Endothelial cell of umbilical vein (primary cell): ENCODE data around the gene SLAMF8. TPM values are rescaled to one million over a fixed set of nuclear protein-coding genes. Genes with fewer than 3 reads are reported as not detected.

Source experiments
- BruUV-seq: library from RNA; stranded (reverse); fragments of 400-500 nt; replicated peaks from 2 replicates; lab custom pipeline; 2021; lab: Mats Ljungman, UMichigan
- CTCF ChIA-PET: fragments of 300-600, 350-600 bp; sonication (Branson Sonifier 250); formaldehyde crosslinking; loops from one replicate; lab custom pipeline; 2021; ENCODE audit warnings: antibody characterized with exemption, inconsistent platforms; lab: Charles Lee
- POLR2A ChIA-PET: fragments of 300-600, 350-600 bp; sonication (Branson Sonifier 250); formaldehyde crosslinking; loops from one replicate; lab custom pipeline; 2021; ENCODE audit warnings: antibody characterized with exemption, inconsistent platforms; lab: Charles Lee
- DNase-seq: peaks from one replicate; pipeline ENCODE4 v3.0.0-alpha.2; 2011; ENCODE audit warnings: low read depth, low spot score
- FAIRE-seq: peaks from 2 replicates; lab custom pipeline; 2011; peaks lifted over from hg19 to GRCh38; lab: Jason Lieb, UNC
- H2AFZ ChIP-seq: 2 replicates; pipeline ENCODE4 v1.6.0; 2012; ENCODE audit warnings: low read depth, low read length, control low read depth, inconsistent platforms
- H3K27ac ChIP-seq: 2 replicates; pipeline ENCODE4 v1.5.1; 2011; ENCODE audit warnings: low read depth, mild to moderate bottlenecking, control low read depth, low read length, moderate library complexity; ENCODE audit not compliant: insufficient read depth
- H3K27me3 ChIP-seq, 2 experiments: 2 replicates each; pipeline versions ENCODE4 v1.6.0 to v1.6.1; 2011; ENCODE audit warnings: low read length in 2 of 2, mixed read lengths in 1 of 2; ENCODE audit not compliant: control insufficient read depth in 2 of 2, insufficient read depth in 2 of 2
- H3K36me3 ChIP-seq, 2 experiments: 2 replicates in 1 of 2; 3 replicates in 1 of 2; pipeline ENCODE4 v1.5.1; 2011; ENCODE audit warnings: low read length in 2 of 2, mild to moderate bottlenecking in 1 of 2, moderate library complexity in 1 of 2; ENCODE audit not compliant: control insufficient read depth in 2 of 2, insufficient read depth in 2 of 2; ENCODE audit errors: extremely low read depth in 1 of 2
- H3K4me1 ChIP-seq: 3 replicates; pipeline ENCODE4 v1.5.1; 2011; ENCODE audit warnings: mild to moderate bottlenecking, low read length; ENCODE audit not compliant: control insufficient read depth, insufficient read depth; ENCODE audit errors: extremely low read depth
- H3K4me2 ChIP-seq: 2 replicates; pipeline ENCODE4 v1.6.1; 2011; ENCODE audit warnings: low read length, control low read depth, mixed read lengths; ENCODE audit not compliant: insufficient read depth
- H3K4me3 ChIP-seq, 3 experiments: fragments of 200-600 bp in 1 of 3; sonication (generic), shearing (Covaris generic) in 1 of 3; replicated peaks in 1 of 3; 2 replicates each; pipeline ENCODE4 v1.5.1; 2011 to 2016; ENCODE audit warnings: control low read depth in 3 of 3, low read length in 3 of 3, mild to moderate bottlenecking in 2 of 3, inconsistent platforms in 1 of 3, low read depth in 1 of 3, moderate library complexity in 1 of 3; ENCODE audit not compliant: insufficient read depth in 1 of 3
- H3K79me2 ChIP-seq: 2 replicates; pipeline ENCODE4 v1.6.0; 2012; ENCODE audit warnings: low read length, inconsistent platforms; ENCODE audit not compliant: control insufficient read depth, insufficient read depth
- H3K9ac ChIP-seq: replicated peaks from 2 replicates; pipeline ENCODE3; 2011; ENCODE audit warnings: low read length, control low read depth; ENCODE audit not compliant: insufficient read depth; ENCODE audit errors: extremely low read depth
- H3K9me1 ChIP-seq: replicated peaks from 3 replicates; pipeline ENCODE4 v1.6.0; 2011; ENCODE audit warnings: mild to moderate bottlenecking, low read length; ENCODE audit not compliant: control insufficient read depth, insufficient read depth; ENCODE audit errors: extremely low read depth
- H3K9me3 ChIP-seq: replicated peaks from 2 replicates; pipeline ENCODE4 v1.5.1; 2012; ENCODE audit warnings: low read length, inconsistent platforms; ENCODE audit not compliant: control insufficient read depth, insufficient read depth
- H4K20me1 ChIP-seq: replicated peaks from 2 replicates; pipeline ENCODE3; 2011; ENCODE audit warnings: mild to moderate bottlenecking, low read length; ENCODE audit not compliant: control insufficient read depth, insufficient read depth; ENCODE audit errors: extremely low read depth
- CTCF ChIP-seq, 2 donors: IDR thresholded peaks; 1 replicate in 1 of 2; 2 replicates in 1 of 2; pipeline ENCODE4 v1.5.1; 2011; ENCODE audit warnings: low read length in 2 of 2, mild to moderate bottlenecking in 2 of 2, moderate library complexity in 2 of 2, control low read depth in 1 of 2, inconsistent platforms in 1 of 2, low read depth in 1 of 2; ENCODE audit not compliant: insufficient read depth in 1 of 2; ENCODE audit errors: extremely low read depth in 1 of 2
- FOS ChIP-seq: IDR thresholded peaks from 2 replicates; pipeline ENCODE4 v1.6.1; 2011; ENCODE audit warnings: mild to moderate bottlenecking, low read length, moderate library complexity, borderline replicate concordance; ENCODE audit not compliant: insufficient read depth
- GATA2 ChIP-seq: IDR thresholded peaks from 2 replicates; pipeline ENCODE4 v1.7.0; 2011; ENCODE audit warnings: low read depth, mild to moderate bottlenecking, moderate library complexity, mixed read lengths, low read length; ENCODE audit not compliant: insufficient read length, insufficient read depth
- MAX ChIP-seq: IDR thresholded peaks from 2 replicates; pipeline ENCODE4 v1.6.1; 2011; ENCODE audit not compliant: insufficient read depth, insufficient read length
- dilution Hi-C: fragments of 300-500 bp; cut with MboI; formaldehyde crosslinking; loops from one replicate; pipeline ENCODE4 v1.15.0; 2019; ENCODE audit warnings: low sequenced_read_pairs; ENCODE audit not compliant: extremely low pct_ligation_motif_present
- intact Hi-C: fragments of 100-400 bp; cut with micrococcal nuclease; formaldehyde crosslinking; loops from one replicate; pipeline ENCODE4 v1.10.0; 2022
- polyA plus RNA-seq, 4 experiments: library from polyadenylated mRNA; depleted of rRNA in 3 of 4; stranded (reverse) in 3 of 4; unstranded in 1 of 4; fragments of >200 nt; gene quantifications; 2 replicates each; pipeline versions ENCODE4 v1.2.1 to v1.2.3, GENCODE V29; 2011 to 2012; ENCODE audit warnings: missing spikeins in 1 of 4
- total RNA-seq: library from RNA; stranded (reverse); gene quantifications from 2 replicates; pipeline ENCODE4 v1.2.3, GENCODE V29; 2021

SLAMF8 gene
- total and polyA plus RNA-seq, 2 donors (not counting 3 experiments of a cell fraction or from before 2014, with no cell fraction given) = not detected

GRCh38 chr1:159778266-159778665 is 48.4 kb upstream of the SLAMF8 start:
- Histone ChIP-seq H3K27me3 (no peaks in the 10 kb centered on the region), H3K9me1 (no peaks in the 10 kb centered on the region), H3K9ac (no peak overlapping the region), H3K27ac (peak overlapping the region; percentile 92), H3K4me3 (no peak overlapping the region), H3K9me3 (no peaks in the 10 kb centered on the region), H3K36me3 (peaks cover 0 to 4% of the 10 kb centered on the region in 2 experiments), H3K4me2 (peak overlapping the region; percentile 26), H4K20me1 (no peaks in the 10 kb centered on the region), H2AFZ (no peak overlapping the region), H3K4me1 (peaks cover 68% of the 10 kb centered on the region), H3K79me2 (peaks cover 11% of the 10 kb centered on the region)
- DNase-seq = peak; percentile 54
- TF ChIP-seq GATA2 (no peak), FOS (no peak), MAX (no peak), CTCF (IDR thresholded peaks at IDR 0.05; ENCODE audit: extremely low read depth in 1 of 2, insufficient read depth in 1 of 2, low read depth in 1 of 2, low read length in 2 of 2) (no peak)
- CTCF ChIA-PET = interaction anchor here (0.7 to 4.0 kb wide), 11 partner anchors 12 to 618 kb away, joined by 3 to 61 read pairs (median 7); no protein-coding TSS in a partner anchor
- dilution Hi-C loops = loop anchor here (25.0 kb wide), 1 partner anchor 291 kb away; no protein-coding TSS in a partner anchor
- intact Hi-C loops = loop anchor here (2.0 to 5.0 kb wide), 3 partner anchors 286 to 567 kb away; no protein-coding TSS in a partner anchor
- no TSS peak for BruUV-seq
- peak; percentile 69 for FAIRE-seq
- POLR2A ChIA-PET = no interaction called here
